Dermis microvascular lymphatic vessel endothelial cell (primary cell): ENCODE results near the gene ARRDC2. TPM values are rescaled to one million over a fixed set of nuclear protein-coding genes. Genes with fewer than 3 reads are reported as not detected.
"Not testable (repeated sequence)": the region's sequence is repeated elsewhere in the genome, so short reads cannot be mapped to it uniquely, and the experiment has no call there.

Experiments
- DNase-seq, 2 donors: peaks; one replicate each; pipeline versions ENCODE4 v3.0.0 to v3.0.0-alpha.2; 2010; ENCODE audit warnings: low read depth in 2 of 2
- total RNA-seq: library from RNA; depleted of rRNA; stranded (reverse); fragments of >200 nt; gene quantifications from 2 replicates; pipeline ENCODE4 v1.2.1, GENCODE V29; 2014

The ARRDC2 gene
- total RNA-seq, 1 donor from 2014 or later = 41.1 TPM

DNA sequence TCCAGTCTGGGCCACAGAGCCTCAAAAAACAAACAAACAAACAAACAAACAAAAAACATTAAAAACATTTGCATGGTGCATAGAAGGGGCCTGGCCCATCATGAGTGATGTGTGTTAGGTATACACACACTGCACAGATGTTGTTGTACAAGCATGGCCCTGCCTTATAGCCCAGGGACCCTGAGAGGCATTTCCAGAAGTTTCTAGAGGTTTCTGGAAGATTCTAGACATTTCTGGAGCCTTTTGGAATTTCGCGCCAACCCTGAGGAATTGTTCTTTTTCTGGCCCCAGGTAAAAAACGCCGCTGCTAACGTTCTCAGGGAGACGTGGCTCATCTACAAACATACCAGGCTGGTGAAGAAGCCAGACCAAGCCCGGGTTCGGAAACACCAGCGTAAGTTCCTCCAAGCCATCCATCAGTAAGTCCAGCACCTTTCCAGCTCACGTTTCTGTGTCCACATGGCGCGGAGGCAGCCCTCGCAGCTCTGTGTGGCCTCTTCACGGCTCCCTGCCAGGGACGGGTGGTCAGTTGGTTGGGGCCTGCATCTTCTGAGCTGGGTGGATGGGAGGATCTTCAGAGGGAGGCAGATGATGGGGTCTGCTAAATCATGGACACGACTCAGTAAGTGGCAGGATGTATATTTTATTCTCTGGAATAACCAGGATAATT is 18.4 kb upstream of the ARRDC2 start:
- no peak for DNase-seq

DNA sequence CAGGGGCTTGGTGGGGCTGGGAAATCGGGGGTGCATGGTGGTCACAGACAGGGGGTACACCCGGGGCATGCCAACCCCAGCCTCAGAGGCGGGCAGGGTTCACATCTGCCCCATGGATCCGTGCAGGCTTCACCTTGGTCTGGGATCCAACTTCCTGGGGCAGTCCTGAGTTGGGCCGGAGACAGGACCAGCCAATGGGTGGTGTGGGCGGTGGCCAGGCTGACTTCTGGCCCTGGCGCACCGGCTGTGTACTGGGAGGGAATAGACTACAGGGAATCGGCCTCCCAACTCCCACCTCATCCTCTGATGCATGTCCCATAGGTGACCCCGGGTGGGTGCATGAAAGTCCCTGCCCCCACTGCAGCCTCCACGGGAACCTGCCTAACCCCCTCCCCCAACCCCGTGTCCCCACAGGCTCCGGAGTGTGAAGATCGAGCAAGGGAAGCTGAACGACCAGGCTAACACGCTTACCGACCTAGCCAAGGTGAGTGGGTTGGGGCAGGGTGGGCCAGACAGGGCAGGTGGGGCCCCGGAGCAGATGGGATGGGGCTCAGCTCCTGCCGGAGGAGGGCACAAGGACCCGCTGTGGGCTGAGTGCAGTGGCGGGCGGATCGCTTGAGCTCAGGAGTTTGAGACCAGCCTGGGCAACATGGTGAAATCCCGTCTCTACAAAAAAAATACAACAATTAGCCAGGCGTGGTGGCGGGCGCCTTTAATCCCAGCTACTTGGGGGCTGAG is 14.7 kb upstream of the ARRDC2 start:
- no peak for DNase-seq

DNA sequence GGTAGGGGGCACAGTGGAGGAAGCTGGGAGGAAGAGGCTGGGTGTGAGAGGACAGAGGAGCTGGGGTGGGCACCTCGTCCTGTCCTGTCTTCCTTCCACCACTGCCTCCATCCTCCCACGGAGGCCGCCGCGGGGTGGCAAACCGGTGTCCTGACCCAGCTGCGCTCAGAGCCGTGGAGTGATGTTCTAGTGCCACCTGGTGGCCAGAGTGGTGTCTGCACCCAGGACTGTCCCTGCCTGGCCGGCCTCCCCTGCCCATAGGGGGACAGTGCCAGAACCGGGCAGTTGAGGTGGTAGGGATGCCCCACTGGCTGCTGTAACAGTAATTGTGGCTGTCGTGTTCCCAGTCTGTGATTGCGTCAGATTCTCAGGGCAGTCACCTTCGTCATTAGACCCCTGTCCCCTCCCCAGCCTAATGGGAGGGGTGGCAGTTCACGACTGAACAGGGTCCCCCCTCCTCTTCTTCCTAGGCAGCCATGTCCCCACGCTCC is 11.1 kb upstream of the ARRDC2 start:
- peak; percentile 54 to 69 for DNase-seq

DNA sequence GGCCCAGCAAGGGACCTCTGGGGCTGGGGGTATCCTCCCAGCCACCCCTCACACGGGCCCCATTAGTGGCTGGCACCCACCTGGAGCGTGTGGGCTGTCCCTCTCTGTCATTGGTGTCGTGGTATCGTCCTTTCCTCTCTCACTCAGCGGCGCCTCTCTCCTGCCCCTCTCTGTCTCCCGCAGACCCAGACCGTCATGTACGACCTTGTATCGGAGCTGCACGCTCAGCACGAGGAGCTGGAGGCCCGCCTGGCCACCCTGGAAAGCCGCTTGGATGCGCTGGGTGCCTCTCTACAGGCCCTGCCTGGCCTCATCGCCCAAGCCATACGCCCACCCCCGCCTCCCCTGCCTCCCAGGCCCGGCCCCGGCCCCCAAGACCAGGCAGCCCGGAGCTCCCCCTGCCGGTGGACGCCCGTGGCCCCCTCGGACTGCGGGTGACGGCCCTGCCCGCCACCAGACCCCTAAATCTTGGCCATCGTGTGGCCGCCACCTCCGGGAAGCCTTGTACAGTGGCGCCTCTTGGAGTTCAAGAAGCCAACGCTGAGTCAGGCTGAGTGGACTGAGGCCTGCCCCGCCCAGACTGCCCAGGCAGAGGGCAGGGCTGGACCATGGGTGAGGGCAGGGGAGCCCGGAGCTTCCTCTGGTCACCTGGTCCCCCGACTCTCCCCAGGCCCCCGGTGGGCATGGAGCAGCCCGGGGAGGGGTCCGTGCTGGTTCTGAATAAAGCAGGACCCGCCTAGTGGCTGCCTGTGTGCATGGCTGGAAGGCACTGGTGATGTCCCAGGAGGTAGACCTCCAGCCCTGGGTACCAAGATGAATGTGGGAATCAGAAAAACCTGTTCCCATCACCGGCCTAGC is 9.8 kb upstream of the ARRDC2 start:
- no peak for DNase-seq

DNA sequence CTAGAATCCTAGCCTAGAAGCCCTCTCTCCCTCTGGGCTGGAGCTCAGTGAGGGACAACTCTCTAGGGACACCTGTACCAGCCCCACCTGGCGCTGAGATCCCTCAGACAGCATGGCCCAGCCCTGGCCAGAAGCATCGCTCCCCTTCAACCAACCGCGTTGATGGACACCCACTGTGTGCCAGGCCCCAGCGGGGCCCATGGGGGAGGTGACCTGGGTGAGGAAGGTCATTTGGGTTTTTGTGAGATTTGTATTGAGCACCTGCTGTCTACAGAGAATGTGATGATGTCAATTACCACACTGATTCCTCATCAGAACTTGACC is 9.2 kb upstream of the ARRDC2 start:
- no peak for DNase-seq

DNA sequence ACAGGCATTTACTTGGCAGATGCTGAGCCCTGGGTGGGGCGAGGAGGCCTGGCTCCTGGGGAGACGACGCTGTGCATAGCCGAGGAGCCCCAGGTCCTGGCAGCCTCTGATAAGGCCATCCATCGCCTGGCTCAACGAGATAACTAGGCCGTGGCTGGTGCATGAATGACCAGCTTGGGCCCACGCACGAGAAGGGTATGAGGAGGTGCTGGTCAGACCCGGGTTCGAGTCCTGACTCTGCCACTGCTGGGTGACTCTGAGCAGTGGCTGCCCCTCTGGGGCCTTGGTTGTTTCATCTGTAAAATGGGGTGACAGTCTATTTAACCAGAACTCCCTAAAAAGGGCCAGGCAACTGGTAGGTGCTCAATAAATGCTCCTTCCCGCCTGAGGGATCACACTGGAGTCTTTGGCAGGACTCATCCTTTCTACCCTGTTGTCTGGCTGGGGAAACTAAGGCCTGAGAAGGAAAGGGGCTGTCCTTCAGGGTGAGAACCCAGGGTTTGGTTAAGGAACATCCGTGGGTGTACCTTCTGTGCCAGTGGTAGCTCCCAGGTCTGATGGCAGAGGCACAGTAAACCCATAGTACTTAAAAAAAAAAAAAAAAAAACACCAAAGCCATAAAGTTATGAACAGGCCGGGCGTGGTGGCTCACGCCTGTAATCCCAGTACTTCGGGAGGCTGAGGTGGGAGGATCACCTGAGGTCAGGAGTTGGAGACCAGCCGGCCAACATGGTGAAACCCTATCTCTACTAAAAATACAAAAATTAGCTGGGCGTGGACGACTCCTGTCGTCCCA is 8.1 kb upstream of the ARRDC2 start:
- DNase-seq = no peak

DNA sequence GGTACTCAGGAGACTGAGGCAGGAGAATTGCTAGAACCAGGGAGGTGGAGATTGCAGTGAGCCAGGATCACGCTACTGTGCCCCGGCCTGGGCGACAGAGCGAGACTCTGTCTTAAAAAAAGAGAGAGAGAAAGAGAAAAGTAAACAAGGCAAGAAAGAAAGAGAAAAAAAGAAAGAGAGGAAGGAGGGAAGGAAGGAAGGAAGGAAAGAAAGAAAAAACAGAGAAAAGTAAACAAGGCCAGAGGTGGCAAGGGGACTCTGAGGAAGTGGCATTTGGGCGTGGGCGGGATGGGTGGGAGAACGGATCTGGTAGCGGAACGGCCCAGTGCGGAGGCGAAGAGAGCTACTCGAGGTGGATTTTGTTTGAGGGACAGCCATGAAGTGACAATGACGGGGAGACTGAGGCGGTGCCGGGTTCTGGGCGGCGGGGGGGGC is 7.5 kb upstream of the ARRDC2 start:
- DNase-seq = no peak

DNA sequence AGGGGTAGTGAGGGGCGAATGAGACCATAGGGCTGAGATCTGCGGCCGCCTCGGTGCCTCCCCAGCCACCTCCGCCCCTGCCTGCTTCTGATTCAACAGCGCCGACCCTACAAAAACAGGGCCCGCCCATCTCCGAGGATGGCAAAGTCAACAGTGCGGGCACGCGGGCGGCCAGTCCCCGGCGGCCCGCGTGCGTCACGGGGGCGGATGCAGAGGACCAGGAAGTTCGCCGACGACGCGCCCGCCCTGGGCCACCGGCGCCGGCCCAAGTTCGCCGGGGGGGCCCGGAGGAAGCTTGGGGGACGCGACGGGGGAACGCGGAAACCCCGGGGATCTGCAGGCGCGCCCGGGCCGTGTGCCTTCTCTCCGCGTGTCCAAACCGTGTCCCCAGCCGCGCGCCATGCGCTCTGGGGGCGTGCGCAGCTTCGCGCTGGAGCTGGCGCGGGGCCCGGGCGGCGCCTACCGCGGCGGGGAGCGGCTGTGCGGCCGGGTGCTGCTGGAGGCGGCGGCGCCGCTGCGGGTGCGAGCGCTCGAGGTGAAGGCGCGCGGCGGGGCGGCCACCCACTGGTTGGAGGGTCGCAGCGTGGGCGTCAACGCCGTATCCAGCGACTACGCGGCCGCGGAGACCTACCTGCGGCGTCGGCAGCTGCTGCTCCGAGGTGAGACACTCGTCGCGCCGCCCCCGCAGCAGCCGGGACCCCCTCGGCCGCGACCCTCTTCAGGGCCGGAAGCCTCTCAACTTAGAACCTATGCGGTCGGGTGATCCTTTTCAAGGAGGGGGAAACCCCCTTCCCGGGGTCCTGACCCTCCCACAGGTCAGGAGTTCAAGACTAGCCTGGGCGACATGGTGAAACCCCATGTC is 6.8 kb upstream of the ARRDC2 start:
- DNase-seq = peak; percentile 62 to 91

DNA sequence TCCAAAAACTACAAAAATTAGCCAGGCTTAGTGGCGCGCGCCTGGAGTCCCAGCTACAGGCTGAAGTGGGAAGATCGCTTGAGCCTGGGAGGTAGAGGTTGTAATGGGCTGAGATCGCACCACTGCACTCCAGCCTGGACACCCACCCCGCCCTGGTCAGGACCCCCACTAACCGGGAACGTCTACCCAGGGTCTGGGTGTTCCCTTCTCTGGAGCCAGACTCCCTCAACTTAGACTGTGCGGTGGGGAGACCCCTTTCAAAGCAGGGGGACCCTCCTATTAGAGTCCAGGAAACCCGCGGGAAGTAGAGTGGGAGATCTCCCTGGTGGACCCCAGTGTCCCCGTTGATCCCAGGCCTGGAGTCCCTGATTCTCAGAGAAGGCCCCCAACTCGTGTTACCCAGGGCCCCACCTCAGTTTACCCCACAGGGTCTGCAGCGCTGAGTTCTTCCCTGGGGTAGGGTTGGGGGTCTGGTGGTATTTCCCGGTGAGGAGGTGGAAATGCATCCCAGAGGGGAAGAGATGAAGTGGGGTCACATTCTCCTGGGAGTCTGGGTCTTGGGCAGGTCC is 6.1 kb upstream of the ARRDC2 start:
- DNase-seq = no peak

DNA sequence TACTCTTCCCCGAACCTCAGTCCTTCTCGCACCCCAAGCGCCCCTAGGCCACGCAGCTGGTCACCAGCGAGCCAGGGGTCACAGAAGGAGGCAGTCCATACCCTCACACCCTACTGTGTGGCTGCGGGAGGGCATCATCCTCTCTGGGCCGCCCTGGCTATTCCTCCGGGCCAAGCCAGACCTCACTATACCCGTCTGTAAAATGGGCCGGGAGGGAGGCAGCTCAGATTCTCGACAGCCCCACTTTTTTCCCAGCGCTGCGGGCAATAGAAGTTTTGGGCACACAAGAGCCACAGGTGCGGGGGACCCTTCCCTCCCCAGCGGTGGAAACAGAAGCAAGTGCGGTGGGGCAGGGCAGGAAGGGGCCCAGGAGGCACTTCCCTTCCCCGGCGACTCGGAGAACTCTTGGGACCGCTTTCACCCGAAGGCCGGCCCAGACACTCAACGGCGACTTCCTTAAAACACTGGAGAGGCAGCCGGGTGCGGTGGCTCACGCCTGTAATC is 5.6 kb upstream of the ARRDC2 start:
- DNase-seq = no peak

DNA sequence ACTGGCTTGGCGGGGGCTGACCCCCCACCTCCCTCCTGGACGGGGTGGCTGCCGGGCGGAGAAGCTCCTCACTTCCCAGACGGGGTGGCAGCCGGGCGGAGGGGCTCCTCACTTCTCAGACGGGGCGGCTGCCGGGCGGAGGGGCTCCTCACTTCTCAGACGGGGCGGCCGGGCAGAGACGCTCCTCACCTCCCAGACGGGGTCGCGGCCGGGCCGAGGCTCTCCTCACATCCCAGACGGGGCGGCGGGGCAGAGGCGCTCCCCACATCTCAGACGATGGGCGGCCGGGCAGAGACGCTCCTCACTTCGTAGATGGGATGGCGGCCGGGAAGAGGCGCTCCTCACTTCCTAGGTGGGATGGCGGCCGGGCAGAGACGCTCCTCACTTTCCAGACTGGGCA is 2.2 kb upstream of the ARRDC2 start:
- DNase-seq = not testable (repeated sequence)

DNA sequence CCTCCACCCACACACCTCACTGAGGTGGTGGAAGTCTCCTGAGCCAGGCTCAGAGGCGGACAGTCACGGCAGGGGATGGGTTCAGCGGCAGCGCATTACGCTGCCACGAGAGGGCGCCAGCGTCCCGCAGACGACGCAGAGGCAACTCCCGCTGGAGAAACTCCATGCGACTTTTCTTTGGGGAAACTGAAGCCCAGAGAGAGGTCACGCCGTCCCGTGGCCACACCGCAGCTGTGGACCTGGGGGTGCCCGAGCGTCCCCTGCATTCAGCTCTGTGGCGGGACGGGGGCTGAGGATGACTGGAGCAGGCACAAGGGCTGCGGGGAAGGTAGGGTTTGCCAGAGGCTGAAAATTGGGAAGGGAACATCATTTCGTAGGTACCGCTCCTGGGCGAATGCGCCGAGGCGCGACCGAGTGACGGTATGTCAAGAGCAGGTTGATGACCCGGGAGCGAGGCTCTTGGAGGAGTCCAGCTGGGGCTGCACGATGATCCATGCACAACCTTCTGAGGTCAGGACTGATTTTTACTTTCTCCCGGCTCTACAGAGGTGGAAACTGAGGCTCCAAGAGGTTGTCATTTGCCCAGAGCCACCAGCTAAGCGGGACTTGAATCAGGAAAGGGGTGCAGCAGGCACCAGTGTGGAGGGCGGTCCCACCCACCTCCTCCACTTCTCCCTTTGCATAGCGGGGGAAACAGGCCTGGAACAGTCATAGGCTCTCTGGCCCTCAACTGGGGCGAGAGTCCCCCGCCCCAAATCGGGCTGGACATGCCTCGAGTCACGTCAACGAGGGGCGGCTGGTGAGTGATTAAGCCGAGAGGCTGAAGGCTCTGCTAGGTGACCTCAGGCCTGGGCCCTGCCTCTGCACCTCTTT is 690 bp upstream of the ARRDC2 start:
- DNase-seq = peak in 1 of 2 donors; percentile 79

DNA sequence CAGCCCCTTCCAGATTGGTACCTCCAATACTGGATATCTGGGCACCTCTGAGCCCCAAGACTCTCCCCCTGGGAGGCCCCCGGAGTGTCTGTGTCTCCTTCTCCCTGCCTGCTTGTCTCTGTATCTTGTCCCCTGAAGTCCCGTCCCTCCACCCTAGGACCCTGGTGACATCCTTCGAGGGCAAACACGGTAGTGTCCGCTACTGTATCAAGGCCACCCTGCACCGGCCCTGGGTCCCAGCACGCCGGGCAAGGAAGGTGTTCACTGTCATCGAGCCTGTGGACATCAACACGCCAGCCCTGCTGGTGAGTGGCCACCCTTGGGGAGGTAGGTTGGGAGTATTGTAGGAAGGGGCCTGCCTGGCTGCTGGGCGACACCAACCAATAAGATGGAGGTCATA is 844 bp downstream of the ARRDC2 start:
- DNase-seq = no peak

DNA sequence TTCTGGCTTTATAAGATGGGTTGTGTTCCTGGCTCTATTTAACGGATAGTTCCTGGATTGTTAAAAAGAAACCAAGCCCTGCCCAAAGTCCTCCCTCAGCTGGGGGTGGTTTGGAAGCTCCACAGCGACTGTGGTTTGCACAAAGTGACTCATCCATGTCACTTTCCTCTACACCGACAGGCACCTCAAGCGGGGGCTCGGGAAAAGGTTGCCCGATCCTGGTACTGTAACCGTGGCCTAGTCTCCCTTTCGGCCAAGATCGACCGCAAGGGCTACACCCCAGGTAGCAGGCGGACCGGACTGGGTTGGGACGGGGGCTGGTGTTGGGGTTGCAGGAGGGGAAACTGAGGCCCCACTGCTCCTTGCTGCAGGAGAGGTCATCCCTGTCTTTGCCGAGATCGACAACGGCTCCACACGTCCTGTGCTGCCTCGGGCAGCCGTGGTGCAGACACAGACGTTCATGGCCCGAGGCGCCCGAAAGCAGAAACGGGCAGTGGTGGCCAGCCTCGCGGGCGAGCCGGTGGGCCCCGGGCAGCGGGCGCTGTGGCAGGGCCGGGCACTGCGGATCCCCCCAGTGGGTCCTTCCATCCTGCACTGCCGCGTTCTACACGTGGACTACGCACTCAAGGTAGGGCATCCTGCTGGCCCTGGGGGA is 1.6 kb downstream of the ARRDC2 start:
- peak in 1 of 2 donors; percentile 62 for DNase-seq

DNA sequence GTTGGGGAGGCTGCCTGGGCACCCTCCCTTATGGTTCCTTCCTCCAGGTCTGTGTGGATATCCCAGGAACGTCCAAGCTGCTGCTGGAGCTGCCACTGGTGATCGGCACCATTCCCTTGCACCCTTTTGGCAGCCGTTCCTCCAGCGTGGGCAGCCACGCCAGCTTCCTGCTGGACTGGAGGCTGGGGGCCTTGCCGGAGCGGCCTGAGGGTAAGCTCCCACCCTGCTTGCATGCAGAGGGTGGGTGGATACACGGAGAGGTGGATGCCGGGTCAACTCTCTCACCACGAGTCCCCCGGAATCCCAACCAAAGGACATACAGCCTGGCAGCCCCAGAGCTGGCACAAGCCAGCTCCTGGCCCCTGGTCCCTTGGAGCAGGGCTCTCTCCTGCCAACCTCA is 2.2 kb downstream of the ARRDC2 start:
- no peak for DNase-seq

DNA sequence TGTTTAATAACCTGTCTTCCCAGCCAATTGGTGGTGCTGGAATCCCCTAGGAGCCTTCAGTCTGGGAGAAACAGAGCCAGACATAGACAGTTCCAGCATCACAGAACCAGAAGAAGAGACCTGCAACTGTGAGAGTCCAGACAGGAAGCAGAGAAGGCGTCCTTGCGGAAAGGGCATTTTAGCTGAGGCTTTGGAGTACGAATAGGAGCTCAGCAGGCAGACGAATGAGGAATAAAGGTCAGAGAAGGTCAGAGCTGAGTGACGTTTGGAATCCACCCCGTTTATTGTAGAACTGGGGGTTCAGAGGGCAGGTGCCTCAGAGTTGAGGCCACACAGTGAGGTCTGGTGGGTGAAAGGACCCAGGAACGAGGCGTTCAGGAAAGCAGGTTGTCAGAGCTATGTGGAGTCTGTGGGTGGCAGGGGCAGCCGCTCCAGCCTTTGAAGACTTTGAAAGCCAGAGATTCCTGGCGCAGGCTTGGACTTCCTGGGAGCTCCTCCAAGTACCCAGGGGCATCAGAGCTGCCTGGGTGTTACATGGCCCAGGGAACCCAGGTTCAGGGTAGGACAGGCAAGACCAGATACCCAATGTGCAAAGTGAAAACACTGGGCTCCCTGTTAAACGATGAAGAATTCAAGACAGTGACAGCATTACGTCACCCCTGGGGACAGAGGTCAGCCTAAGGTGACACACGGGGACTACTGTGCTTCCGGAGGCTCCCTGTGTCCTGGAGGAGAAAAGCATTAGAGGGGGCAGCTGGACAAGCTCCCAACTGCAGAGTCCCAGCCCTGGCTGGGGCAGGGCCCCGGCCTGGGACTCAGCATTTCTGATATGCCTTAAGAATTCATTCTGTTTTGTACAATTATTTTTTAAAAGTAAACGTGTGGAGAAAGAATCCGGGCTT is 5.5 kb downstream of the ARRDC2 start:
- no peak for DNase-seq

DNA sequence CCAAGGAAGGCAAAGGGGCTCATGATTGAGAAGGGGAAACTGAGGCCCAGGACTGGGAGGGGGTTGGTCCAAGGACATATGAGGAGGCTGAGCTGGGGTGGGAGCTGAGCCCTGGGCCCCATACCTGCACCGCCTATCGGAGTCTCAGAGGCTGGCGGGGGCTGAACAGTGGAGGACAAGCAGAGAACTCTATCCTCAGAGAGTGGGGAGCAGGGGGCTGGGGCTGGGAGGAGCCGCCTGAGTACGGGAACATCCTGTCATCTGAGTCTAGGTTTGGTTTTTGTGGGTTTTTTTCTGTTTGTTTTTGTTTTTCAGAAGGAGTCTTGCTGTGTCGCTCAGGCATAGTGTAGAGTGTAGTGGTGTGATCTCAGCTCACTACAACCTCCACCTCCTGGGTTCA is 6.2 kb downstream of the ARRDC2 start:
- DNase-seq = no peak
